PC-3 (cell line): ENCODE data around the gene NACC1.

ENCODE experiments used
- CTCF ChIP-seq: fragments of 300-600 bp; sonication (generic); conservative IDR thresholded peaks from 2 replicates; pipeline ENCODE4 v1.5.1; 2017; ENCODE audit warnings: antibody characterized with exemption, low read depth, mild to moderate bottlenecking, low read length
- EZH2 ChIP-seq: fragments of 300-600 bp; sonication (generic); IDR thresholded peaks from one replicate; pipeline ENCODE4 v1.6.1; 2017; ENCODE audit warnings: antibody characterized with exemption, mild to moderate bottlenecking, low read length; ENCODE audit not compliant: unreplicated experiment
- EZH2phosphoT487 ChIP-seq: fragments of 300-600 bp; sonication (generic); IDR thresholded peaks from 2 replicates; pipeline ENCODE4 v1.6.1; 2018; ENCODE audit warnings: mild to moderate bottlenecking, antibody characterized with exemption, low read length, borderline replicate concordance

GRCh38 chr19:13164343-13165161, 46.5 kb downstream of the NACC1 start:
- TF ChIP-seq CTCF (no peak), EZH2 (no peak), EZH2phosphoT487 (no peak)
